MCF 10A (cell line): ENCODE results near the gene GAD1. TPM values are rescaled to one million over a fixed set of nuclear protein-coding genes. Genes with fewer than 3 reads are reported as not detected.

Experiments used
- BruUV-seq: library from RNA; stranded (reverse); fragments of 400-500 nt; replicated peaks from 2 replicates; lab custom pipeline; 2021; lab: Mats Ljungman, UMichigan
- CTCF ChIA-PET: fragments of 300-600 bp; sonication (Branson Sonifier 250); formaldehyde crosslinking; extraction: SDS; loops from one replicate; lab custom pipeline; 2021; ENCODE audit warnings: antibody characterized with exemption, inconsistent platforms; lab: Yijun Ruan, JAX
- POLR2A ChIA-PET: fragments of 300-600, 350-650 bp; sonication (Branson Sonifier 250); formaldehyde crosslinking; extraction: SDS; loops from one replicate; lab custom pipeline; 2020; ENCODE audit warnings: antibody characterized with exemption, inconsistent platforms; lab: Yijun Ruan, JAX
- DNase-seq: peaks from one replicate; pipeline ENCODE4 v3.0.0-alpha.2; 2018; ENCODE audit not compliant: unreplicated experiment
- H3K27ac Mint-ChIP-seq: one replicate; pipeline ENCODE4 v1.8.0; 2022; ENCODE audit warnings: mild to moderate bottlenecking, low read depth, mixed read lengths; ENCODE audit not compliant: unreplicated experiment
- H3K27me3 Mint-ChIP-seq: one replicate; pipeline ENCODE4 v1.8.0; 2022; ENCODE audit warnings: mixed read lengths; ENCODE audit not compliant: insufficient read depth, unreplicated experiment
- H3K36me3 Mint-ChIP-seq: one replicate; pipeline ENCODE4 v1.8.0; 2022; ENCODE audit warnings: mild to moderate bottlenecking, moderate library complexity, mixed read lengths; ENCODE audit not compliant: insufficient read depth, unreplicated experiment
- H3K4me1 Mint-ChIP-seq: one replicate; pipeline ENCODE4 v1.8.0; 2022; ENCODE audit warnings: mixed read lengths; ENCODE audit not compliant: insufficient read depth, unreplicated experiment
- H3K4me3 Mint-ChIP-seq: one replicate; pipeline ENCODE4 v1.8.0; 2022; ENCODE audit warnings: mild to moderate bottlenecking, moderate library complexity, mixed read lengths; ENCODE audit not compliant: unreplicated experiment
- H3K9me3 Mint-ChIP-seq: one replicate; pipeline ENCODE4 v1.8.0; 2022; ENCODE audit warnings: mixed read lengths; ENCODE audit not compliant: unreplicated experiment
- intact Hi-C: fragments of 100-400 bp; cut with micrococcal nuclease; formaldehyde crosslinking; loops from 2 replicates; pipeline ENCODE4 v1.14.1; 2022
- total RNA-seq: library from RNA; stranded (reverse); gene quantifications from 2 replicates; pipeline ENCODE4 v1.2.3, GENCODE V29; 2022
- TF ChIP-seq, protein P1 (sequence below): fragments of 200-600 bp; IDR thresholded peaks from one replicate; pipeline ENCODE4 v1.8.0; 2022; ENCODE audit warnings: antibody characterized with exemption, mild to moderate bottlenecking; ENCODE audit not compliant: unreplicated experiment

Gene GAD1
- total RNA-seq, 1 experiment from 2014 or later: 2.5 TPM

DNA sequence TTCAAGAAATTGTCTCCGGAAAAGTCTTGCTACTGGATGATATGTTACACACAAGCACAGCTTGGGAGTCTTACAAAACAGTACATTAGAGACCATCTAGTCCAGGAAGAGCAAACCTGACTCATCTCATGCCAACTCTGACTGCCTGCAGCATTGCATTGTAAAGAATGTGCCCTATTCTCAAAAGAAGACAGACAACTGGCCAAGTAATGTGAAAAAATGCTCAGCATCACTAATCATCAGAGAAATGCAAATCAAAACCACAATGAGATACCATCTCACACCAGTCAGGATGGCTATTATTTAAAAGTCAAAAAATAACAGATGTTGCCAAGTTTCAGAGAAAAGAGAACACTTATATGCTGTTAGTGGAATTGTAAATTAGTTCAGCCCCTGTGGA is 69.7 kb downstream of the GAD1 start:
- ChIA-PET POLR2A (no interaction called here), CTCF (interaction anchor here (1.8 kb wide), 1 partner anchor 14 kb away, joined by 6 read pairs; no protein-coding TSS in a partner anchor)
- DNase-seq: peak; percentile 64
- Mint-ChIP-seq H3K4me3 (no peak overlapping the region), H3K27ac (no peak overlapping the region), H3K36me3 (no peaks in the 10 kb centered on the region), H3K27me3 (peaks cover 17% of the 10 kb centered on the region), H3K4me1 (peaks cover 24% of the 10 kb centered on the region), H3K9me3 (no peaks in the 10 kb centered on the region)
- intact Hi-C loops: no loop called here
- no TSS peak for BruUV-seq
- TF ChIP-seq, protein P1, sequence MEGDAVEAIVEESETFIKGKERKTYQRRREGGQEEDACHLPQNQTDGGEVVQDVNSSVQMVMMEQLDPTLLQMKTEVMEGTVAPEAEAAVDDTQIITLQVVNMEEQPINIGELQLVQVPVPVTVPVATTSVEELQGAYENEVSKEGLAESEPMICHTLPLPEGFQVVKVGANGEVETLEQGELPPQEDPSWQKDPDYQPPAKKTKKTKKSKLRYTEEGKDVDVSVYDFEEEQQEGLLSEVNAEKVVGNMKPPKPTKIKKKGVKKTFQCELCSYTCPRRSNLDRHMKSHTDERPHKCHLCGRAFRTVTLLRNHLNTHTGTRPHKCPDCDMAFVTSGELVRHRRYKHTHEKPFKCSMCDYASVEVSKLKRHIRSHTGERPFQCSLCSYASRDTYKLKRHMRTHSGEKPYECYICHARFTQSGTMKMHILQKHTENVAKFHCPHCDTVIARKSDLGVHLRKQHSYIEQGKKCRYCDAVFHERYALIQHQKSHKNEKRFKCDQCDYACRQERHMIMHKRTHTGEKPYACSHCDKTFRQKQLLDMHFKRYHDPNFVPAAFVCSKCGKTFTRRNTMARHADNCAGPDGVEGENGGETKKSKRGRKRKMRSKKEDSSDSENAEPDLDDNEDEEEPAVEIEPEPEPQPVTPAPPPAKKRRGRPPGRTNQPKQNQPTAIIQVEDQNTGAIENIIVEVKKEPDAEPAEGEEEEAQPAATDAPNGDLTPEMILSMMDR: no peak

GRCh38 chr2:170887496-170887895 is 70.8 kb downstream of the GAD1 start:
- Mint-ChIP-seq H3K27ac (no peak overlapping the region), H3K36me3 (no peaks in the 10 kb centered on the region), H3K4me1 (peaks cover 20% of the 10 kb centered on the region), H3K27me3 (peaks cover 6% of the 10 kb centered on the region), H3K9me3 (no peaks in the 10 kb centered on the region), H3K4me3 (no peak overlapping the region)
- POLR2A ChIA-PET: interaction anchor here (1.2 kb wide), 1 partner anchor 41 kb away, joined by 4 read pairs; no protein-coding TSS in a partner anchor
- BruUV-seq: no TSS peak
- no peak for DNase-seq
- intact Hi-C loops: no loop called here
- CTCF ChIA-PET: interaction anchor here (0.7 to 2.0 kb wide), 3 partner anchors 14 to 792 kb away, joined by 3 to 11 read pairs (median 5); no protein-coding TSS in a partner anchor
- TF ChIP-seq, protein P1: no peak

- H3K36me3 Mint-ChIP-seq: no peaks in the 10 kb centered on the region
- POLR2A ChIA-PET: interaction anchor here (0.7 to 1.2 kb wide), 2 partner anchors 13 to 40 kb away, joined by 3 to 4 read pairs; no protein-coding TSS in a partner anchor
- CTCF ChIA-PET: interaction anchor here (0.7 to 2.0 kb wide), 2 partner anchors 14 to 50 kb away, joined by 3 to 11 read pairs; no protein-coding TSS in a partner anchor
- no peak for DNase-seq
- H3K9me3 Mint-ChIP-seq: no peaks in the 10 kb centered on the region
- BruUV-seq: no TSS peak
- TF ChIP-seq, protein P1: no peak
- H3K27ac Mint-ChIP-seq: no peak overlapping the region
- no peak overlapping the region for H3K4me3 Mint-ChIP-seq
- H3K27me3 Mint-ChIP-seq: peaks cover 2% of the 10 kb centered on the region
- intact Hi-C loops: no loop called here
- H3K4me1 Mint-ChIP-seq: peaks cover 20% of the 10 kb centered on the region
Measured at GRCh38 chr2:170887896-170888295, 71.2 kb downstream of the GAD1 start.

DNA sequence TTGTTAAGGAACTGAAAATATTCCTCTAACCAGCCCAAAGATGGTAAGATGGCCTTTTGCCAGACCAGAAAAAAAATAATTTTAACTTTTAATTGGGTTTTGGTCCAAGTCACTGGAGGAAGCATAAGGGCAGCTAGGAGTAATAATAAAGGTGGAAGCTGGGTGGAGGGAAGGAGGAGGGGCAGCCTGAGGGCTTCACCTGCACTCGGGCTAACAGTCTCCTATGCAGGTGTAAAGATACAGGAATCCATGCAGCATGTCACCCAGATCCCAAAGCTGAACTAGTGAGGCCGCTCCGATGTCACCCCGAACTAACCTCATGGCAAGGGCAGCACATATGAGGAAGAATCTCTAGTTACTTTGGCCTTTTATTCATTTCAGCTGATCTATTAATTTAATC is 75.2 kb downstream of the GAD1 start:
- DNase-seq: no peak
- Mint-ChIP-seq H3K27me3 (no peaks in the 10 kb centered on the region), H3K9me3 (no peaks in the 10 kb centered on the region), H3K4me3 (no peak overlapping the region), H3K4me1 (peaks cover 8% of the 10 kb centered on the region), H3K36me3 (no peaks in the 10 kb centered on the region), H3K27ac (no peak overlapping the region)
- intact Hi-C loops: no loop called here
- TF ChIP-seq, protein P1: no peak
- BruUV-seq: no TSS peak
- POLR2A ChIA-PET: interaction anchor here (0.6 kb wide), 1 partner anchor 664 kb away, joined by 5 read pairs; no protein-coding TSS in a partner anchor
- CTCF ChIA-PET: interaction anchor here (0.7 to 1.5 kb wide), 3 partner anchors 19 to 53 kb away, joined by 3 to 6 read pairs (median 3); partner anchors contain the start of gene GORASP2
